H1 (cell line): ENCODE results near the gene METTL14. TPM values are rescaled to one million over a fixed set of nuclear protein-coding genes. Genes with fewer than 3 reads are reported as not detected.

Experiments used
- CTCF ChIA-PET: fragments of 300-600 bp; sonication (Branson Sonifier 250); formaldehyde crosslinking; loops from one replicate; lab custom pipeline; 2021; ENCODE audit not compliant: partially characterized antibody; lab: Charles Lee
- POLR2A ChIA-PET: fragments of 300-600 bp; sonication (Branson Sonifier 250); formaldehyde crosslinking; loops from one replicate; lab custom pipeline; 2021; ENCODE audit warnings: inconsistent platforms; ENCODE audit not compliant: partially characterized antibody; lab: Charles Lee
- DNase-seq, 2 experiments: peaks; one replicate each; pipeline versions ENCODE4 v3.0.0 to v3.0.0-alpha.2; 2010 to 2022; ENCODE audit warnings: low spot score in 2 of 2, low read depth in 1 of 2, mixed read lengths in 1 of 2
- FAIRE-seq: peaks from 2 replicates; lab custom pipeline; 2011; peaks lifted over from hg19 to GRCh38; lab: Jason Lieb, UNC
- H2AFZ ChIP-seq: 2 replicates; pipeline ENCODE4 v1.8.1; 2012; ENCODE audit warnings: low read length, inconsistent platforms
- H2AK5ac ChIP-seq: 2 replicates; pipeline ENCODE4 v1.6.1; 2013; ENCODE audit warnings: low read depth, low read length
- H2BK120ac ChIP-seq: replicated peaks from 2 replicates; pipeline ENCODE3; 2013; ENCODE audit warnings: low read depth, low read length, inconsistent platforms
- H2BK12ac ChIP-seq: 2 replicates; pipeline ENCODE4 v1.6.1; 2013; ENCODE audit warnings: low read depth, low read length
- H2BK15ac ChIP-seq: 2 replicates; pipeline ENCODE4 v1.6.1; 2013; ENCODE audit warnings: low read length
- H2BK20ac ChIP-seq: 2 replicates; pipeline ENCODE4 v1.6.1; 2013; ENCODE audit warnings: low read length
- H2BK5ac ChIP-seq: 2 replicates; pipeline ENCODE4 v1.6.1; 2013; ENCODE audit warnings: low read depth, low read length
- H3K14ac ChIP-seq: 2 replicates; pipeline ENCODE4 v1.6.1; 2013; ENCODE audit warnings: inconsistent platforms; ENCODE audit not compliant: insufficient read length
- H3K18ac ChIP-seq: 2 replicates; pipeline ENCODE4 v1.6.1; 2013; ENCODE audit warnings: low read length; ENCODE audit errors: extremely low read depth
- H3K23ac ChIP-seq: 2 replicates; pipeline ENCODE4 v1.6.1; 2013; ENCODE audit warnings: inconsistent platforms; ENCODE audit not compliant: insufficient read length
- H3K23me2 ChIP-seq: 2 replicates; pipeline ENCODE4 v1.6.1; 2013; ENCODE audit warnings: low read depth, low read length
- H3K27ac ChIP-seq: 2 replicates; pipeline ENCODE4 v1.6.1; 2011; ENCODE audit warnings: low read depth, low read length, inconsistent platforms
- H3K27me3 ChIP-seq, 4 experiments: replicated peaks in 1 of 4; 1 replicate in 1 of 4; 2 replicates in 3 of 4; pipeline versions ENCODE4 v1.6.1 to v1.8.1; 2011 to 2013; ENCODE audit warnings: low read length in 3 of 4, mild to moderate bottlenecking in 3 of 4, inconsistent platforms in 2 of 4, mixed read lengths in 2 of 4, moderate library complexity in 1 of 4; ENCODE audit not compliant: control insufficient read depth in 3 of 4, insufficient read depth in 3 of 4; ENCODE audit errors: extremely low read depth in 1 of 4
- H3K36me3 ChIP-seq, 4 experiments: 2 replicates each; pipeline versions ENCODE4 v1.6.1 to v1.8.1; 2011 to 2013; ENCODE audit warnings: mild to moderate bottlenecking in 4 of 4, low read length in 3 of 4, moderate library complexity in 2 of 4, control low read depth in 1 of 4, inconsistent platforms in 1 of 4; ENCODE audit not compliant: insufficient read depth in 4 of 4, control insufficient read depth in 2 of 4
- H3K4ac ChIP-seq: replicated peaks from 2 replicates; pipeline ENCODE3; 2013; ENCODE audit warnings: low read length, low read depth, mixed read lengths, inconsistent platforms; ENCODE audit not compliant: insufficient read length
- H3K4me1 ChIP-seq, 4 experiments: replicated peaks in 1 of 4; 1 replicate in 1 of 4; 2 replicates in 3 of 4; pipeline versions ENCODE4 v1.6.1 to v1.8.1; 2011 to 2013; ENCODE audit warnings: low read length in 3 of 4, inconsistent platforms in 2 of 4, mixed read lengths in 1 of 4; ENCODE audit not compliant: insufficient read depth in 4 of 4, control insufficient read depth in 3 of 4
- H3K4me2 ChIP-seq, 2 experiments: 2 replicates each; pipeline versions ENCODE4 v1.6.1 to v1.8.1; 2011 to 2013; ENCODE audit warnings: low read depth in 2 of 2, low read length in 2 of 2, control low read depth in 1 of 2, inconsistent platforms in 1 of 2, mild to moderate bottlenecking in 1 of 2; ENCODE audit not compliant: insufficient read depth in 1 of 2
- H3K4me3 ChIP-seq, 4 experiments: fragments of 200-600, 300-600 bp in 1 of 4; sonication (generic), shearing (Covaris generic), sonication (Bioruptor Twin) in 1 of 4; 2 replicates each; pipeline versions ENCODE4 v1.5.1 to v1.8.1; 2011 to 2016; ENCODE audit warnings: low read length in 4 of 4, low read depth in 3 of 4, control low read depth in 2 of 4, inconsistent platforms in 2 of 4, mild to moderate bottlenecking in 2 of 4, mixed read lengths in 1 of 4, moderate library complexity in 1 of 4; ENCODE audit not compliant: insufficient read depth in 2 of 4; ENCODE audit errors: extremely low read depth in 1 of 4
- H3K56ac ChIP-seq: replicated peaks from 2 replicates; pipeline ENCODE3; 2013; ENCODE audit warnings: low read depth, mild to moderate bottlenecking, mixed read lengths, low read length, inconsistent platforms; ENCODE audit not compliant: insufficient read length
- H3K79me1 ChIP-seq: 2 replicates; pipeline ENCODE4 v1.6.1; 2013; ENCODE audit warnings: low read depth, low read length, control low read depth
- H3K79me2 ChIP-seq, 2 experiments: 2 replicates each; pipeline versions ENCODE4 v1.6.1 to v1.8.1; 2012 to 2013; ENCODE audit warnings: low read length in 2 of 2, mild to moderate bottlenecking in 2 of 2, inconsistent platforms in 1 of 2; ENCODE audit not compliant: insufficient read depth in 2 of 2, control insufficient read depth in 1 of 2
- H3K9ac ChIP-seq, 4 experiments: replicated peaks in 1 of 4; 1 replicate in 1 of 4; 2 replicates in 3 of 4; pipeline versions ENCODE4 v1.6.1 to v1.8.1; 2011 to 2013; ENCODE audit warnings: low read depth in 3 of 4, low read length in 3 of 4, control low read depth in 2 of 4, mild to moderate bottlenecking in 2 of 4, moderate library complexity in 2 of 4, inconsistent platforms in 1 of 4; ENCODE audit errors: extremely low read depth in 1 of 4
- H3K9me3 ChIP-seq, 2 experiments: 2 replicates each; pipeline versions ENCODE4 v1.6.1 to v1.8.1; 2012 to 2013; ENCODE audit warnings: mild to moderate bottlenecking in 2 of 2, moderate library complexity in 2 of 2, control low read depth in 1 of 2, inconsistent platforms in 1 of 2, low read depth in 1 of 2, low read length in 1 of 2, mixed read lengths in 1 of 2; ENCODE audit not compliant: insufficient read depth in 2 of 2
- H4K20me1 ChIP-seq, 2 experiments: replicated peaks in 1 of 2; 2 replicates each; pipeline versions ENCODE3 to v1.8.1; 2011 to 2013; ENCODE audit warnings: inconsistent platforms in 2 of 2, low read length in 2 of 2, mild to moderate bottlenecking in 1 of 2; ENCODE audit not compliant: insufficient read depth in 2 of 2, control insufficient read depth in 1 of 2
- H4K5ac ChIP-seq: 2 replicates; pipeline ENCODE4 v1.6.1; 2013; ENCODE audit warnings: low read length, low read depth, mixed read lengths, inconsistent platforms; ENCODE audit not compliant: insufficient read length
- H4K8ac ChIP-seq: 2 replicates; pipeline ENCODE4 v1.8.0; 2013; ENCODE audit warnings: mild to moderate bottlenecking, moderate library complexity, low read length, inconsistent platforms; ENCODE audit not compliant: insufficient read depth; ENCODE audit errors: extremely low read depth
- H4K91ac ChIP-seq: replicated peaks from 2 replicates; pipeline ENCODE3; 2013; ENCODE audit warnings: low read length, mixed read lengths, inconsistent platforms; ENCODE audit not compliant: insufficient read length
- CBX5 ChIP-seq: fragments of 300-800, 300-1000 bp; sonication (generic); IDR thresholded peaks from 2 replicates; pipeline ENCODE4 v1.7.1; 2016; ENCODE audit warnings: antibody characterized with exemption, low read length, low read depth
- EZH2 ChIP-seq: fragments of 200-600 bp; sonication (generic); IDR thresholded peaks from 2 replicates; pipeline ENCODE4 v1.7.1; 2012; ENCODE audit warnings: low read depth, mild to moderate bottlenecking, moderate library complexity, low read length, inconsistent platforms; ENCODE audit not compliant: severe bottlenecking
- POU5F1 ChIP-seq: IDR thresholded peaks from 2 replicates; pipeline ENCODE4 v1.6.1; 2011; ENCODE audit warnings: low read depth, mild to moderate bottlenecking, low read length, moderate library complexity
- RNF2 ChIP-seq: fragments of 200-900, 300-1000 bp; sonication (generic); IDR thresholded peaks from 2 replicates; pipeline ENCODE4 v1.7.1; 2016; ENCODE audit warnings: borderline replicate concordance, low read depth, mild to moderate bottlenecking, antibody characterized with exemption, low read length; ENCODE audit not compliant: poor library complexity, severe bottlenecking; ENCODE audit errors: missing control alignments
- WGBS, 2 experiments: shearing (Covaris generic) in 1 of 2; methylation state at CpG; one replicate each; pipeline versions ENCODE4 v1.1.6 to v1.1.7; 2013 to 2015; ENCODE audit warnings: low lambda C conversion rate in 2 of 2, mixed read lengths in 2 of 2, inconsistent platforms in 1 of 2, low coverage in 1 of 2, missing lambda C conversion rate in 1 of 2; ENCODE audit not compliant: insufficient replicate concordance in 2 of 2, insufficient coverage in 1 of 2, insufficient read length in 1 of 2; ENCODE audit errors: extremely low coverage in 1 of 2, missing lambda C conversion rate in 1 of 2; 5-methylcytosine and 5-hydroxymethylcytosine counted together
- polyA plus RNA-seq, 7 experiments: library from polyadenylated mRNA; depleted of rRNA in 3 of 7; stranded (reverse) in 5 of 7; unstranded in 2 of 7; fragments of >200 nt in 5 of 7; fragments of 200-250 nt in 2 of 7; gene quantifications; 1 replicate in 5 of 7; 2 replicates in 1 of 7; 4 replicates in 1 of 7; pipeline versions ENCODE4 v1.2.1 to v1.2.3, GENCODE V29; 2011 to 2013; ENCODE audit warnings: missing spikeins in 2 of 7, mixed read lengths in 2 of 7
- total RNA-seq: library from RNA; stranded (reverse); fragmentation: NEBNext Ultra II Directional; extraction: Animal tissue kit (Norgen Biotek cat#: 25700); gene quantifications from 2 replicates; pipeline ENCODE4 v1.2.1, GENCODE V29; 2021
- TF ChIP-seq, protein P1 (sequence below): IDR thresholded peaks from 2 replicates; pipeline ENCODE4 v1.6.1; 2011; ENCODE audit warnings: low read length, improper control_type of control experiment
- TF ChIP-seq, protein P2 (sequence below): IDR thresholded peaks from 2 replicates; pipeline ENCODE4 v1.6.1; 2012; ENCODE audit warnings: low read length, inconsistent platforms

Gene METTL14
- total and polyA plus RNA-seq, 2 of the 8 experiments (the other 6 are each of a cell fraction or from before 2014, with no cell fraction given) = 8.8 to 57.3 TPM

DNA sequence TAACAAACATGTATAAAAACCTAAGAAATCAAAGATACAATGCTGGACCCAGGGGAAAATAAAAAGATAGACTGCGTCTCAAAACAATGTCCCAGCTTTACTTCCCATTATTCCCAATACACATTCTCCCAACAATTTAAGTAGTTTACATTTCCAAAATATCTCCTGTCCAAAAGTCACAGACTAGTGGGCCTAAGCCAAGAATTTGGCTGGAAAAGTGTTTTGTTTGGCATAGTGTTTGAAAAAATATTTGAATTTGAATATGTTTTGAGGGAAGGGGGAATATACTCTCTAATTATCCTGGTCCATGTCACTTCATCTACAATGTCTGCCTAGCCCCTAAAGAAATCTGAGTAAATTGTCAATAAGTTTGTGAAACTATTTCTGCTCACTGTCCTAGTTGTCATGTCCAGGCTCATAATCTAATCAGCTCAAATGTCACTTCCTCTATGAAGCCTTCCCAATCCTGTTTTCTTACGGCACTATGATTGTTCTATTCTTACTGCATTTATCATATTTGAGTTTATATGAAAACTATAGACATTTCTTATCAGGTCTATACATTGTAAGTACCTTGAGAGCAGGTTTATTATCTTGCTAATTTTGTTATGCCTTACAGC, 76.3 kb downstream of the METTL14 start:
- H3K4me1 ChIP-seq = peaks cover 0 to under 1% (median 0%) of the 10 kb centered on the region in 4 experiments; a peak in 1 of 7 replicates
- no peaks in the 10 kb centered on the region for H4K20me1 ChIP-seq
- no peak overlapping the region for H3K14ac ChIP-seq
- no peak overlapping the region for H3K56ac ChIP-seq
- no peaks in the 10 kb centered on the region for H3K27me3 ChIP-seq
- H3K23ac ChIP-seq = no peak overlapping the region
- no peak overlapping the region for H3K27ac ChIP-seq
- no peak overlapping the region for H3K4me3 ChIP-seq
- no peaks in the 10 kb centered on the region for H3K23me2 ChIP-seq
- no peak overlapping the region for H2BK120ac ChIP-seq
- H2AFZ ChIP-seq = no peak overlapping the region
- no peak for FAIRE-seq
- H2BK12ac ChIP-seq = no peak overlapping the region
- no peak overlapping the region for H2BK20ac ChIP-seq
- no peak overlapping the region for H3K18ac ChIP-seq
- CTCF ChIA-PET = interaction anchor here (0.7 kb wide), 1 partner anchor 9 kb away, joined by 3 read pairs; no protein-coding TSS in a partner anchor
- H3K36me3 ChIP-seq = peaks cover 6 to 52% (median 27%) of the 10 kb centered on the region in 4 experiments; a peak in 7 of 8 replicates
- H4K91ac ChIP-seq = no peak overlapping the region
- no peak overlapping the region for H4K8ac ChIP-seq
- H3K4me2 ChIP-seq = no peak overlapping the region
- H3K79me2 ChIP-seq = no peaks in the 10 kb centered on the region
- POLR2A ChIA-PET = no interaction called here
- H3K4ac ChIP-seq = no peak overlapping the region
- no peaks in the 10 kb centered on the region for H3K79me1 ChIP-seq
- H2AK5ac ChIP-seq = no peak overlapping the region
- DNase-seq = no peak
- H2BK15ac ChIP-seq = no peak overlapping the region
- H3K9me3 ChIP-seq = no peaks in the 10 kb centered on the region
- no peak overlapping the region for H2BK5ac ChIP-seq
- no peak overlapping the region for H4K5ac ChIP-seq
- 94% methylated on average over 2 of the region's 2 CpGs; no CpG with 5 or more reads in 1 of the 2 experiments for WGBS, 2 experiments
- no peak overlapping the region for H3K9ac ChIP-seq
- no peak for TF ChIP-seq RNF2
- TF ChIP-seq, protein P1, sequence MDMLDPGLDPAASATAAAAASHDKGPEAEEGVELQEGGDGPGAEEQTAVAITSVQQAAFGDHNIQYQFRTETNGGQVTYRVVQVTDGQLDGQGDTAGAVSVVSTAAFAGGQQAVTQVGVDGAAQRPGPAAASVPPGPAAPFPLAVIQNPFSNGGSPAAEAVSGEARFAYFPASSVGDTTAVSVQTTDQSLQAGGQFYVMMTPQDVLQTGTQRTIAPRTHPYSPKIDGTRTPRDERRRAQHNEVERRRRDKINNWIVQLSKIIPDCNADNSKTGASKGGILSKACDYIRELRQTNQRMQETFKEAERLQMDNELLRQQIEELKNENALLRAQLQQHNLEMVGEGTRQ = no peak
- no peak for TF ChIP-seq EZH2
- no peak for TF ChIP-seq CBX5
- no peak for TF ChIP-seq POU5F1
- TF ChIP-seq, protein P2, sequence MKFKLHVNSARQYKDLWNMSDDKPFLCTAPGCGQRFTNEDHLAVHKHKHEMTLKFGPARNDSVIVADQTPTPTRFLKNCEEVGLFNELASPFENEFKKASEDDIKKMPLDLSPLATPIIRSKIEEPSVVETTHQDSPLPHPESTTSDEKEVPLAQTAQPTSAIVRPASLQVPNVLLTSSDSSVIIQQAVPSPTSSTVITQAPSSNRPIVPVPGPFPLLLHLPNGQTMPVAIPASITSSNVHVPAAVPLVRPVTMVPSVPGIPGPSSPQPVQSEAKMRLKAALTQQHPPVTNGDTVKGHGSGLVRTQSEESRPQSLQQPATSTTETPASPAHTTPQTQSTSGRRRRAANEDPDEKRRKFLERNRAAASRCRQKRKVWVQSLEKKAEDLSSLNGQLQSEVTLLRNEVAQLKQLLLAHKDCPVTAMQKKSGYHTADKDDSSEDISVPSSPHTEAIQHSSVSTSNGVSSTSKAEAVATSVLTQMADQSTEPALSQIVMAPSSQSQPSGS = no peak
